GM12874 (cell line): ENCODE measurements around the gene SPECC1.
A peak's percentile ranks its signal among the peaks of the same experiment; 100 is the strongest.

Experiments used
- CTCF ChIP-seq: IDR thresholded peaks from 2 replicates; pipeline ENCODE4 v1.5.1; 2011; ENCODE audit warnings: low read depth, mild to moderate bottlenecking, control low read depth, low read length, moderate library complexity; ENCODE audit not compliant: insufficient read depth

SPECC1 gene

GRCh38 chr17:20077978-20078685 lies 69.0 kb downstream of the SPECC1 start:
- no peak for TF ChIP-seq CTCF

- TF ChIP-seq CTCF: no peak
These were observed 71.4 kb downstream of the SPECC1 start for GRCh38 chr17:20080513-20080912.

GRCh38 chr17:20083156-20083859 lies 74.1 kb downstream of the SPECC1 start:
- TF ChIP-seq CTCF: no peak

- TF ChIP-seq CTCF: no peak
These were observed 75.6 kb downstream of the SPECC1 start for GRCh38 chr17:20084621-20085282.

GRCh38 chr17:20085283-20085845 lies 76.2 kb downstream of the SPECC1 start:
- 0 out of 2 replicates have a peak, but pooled peaks have one; percentile 1 for TF ChIP-seq CTCF

GRCh38 chr17:20086416-20087076 lies 77.4 kb downstream of the SPECC1 start:
- TF ChIP-seq CTCF: no peak
